Measurements from ENCODE around the gene KCNK6. TPM values are rescaled to one million over a fixed set of nuclear protein-coding genes. Genes with fewer than 3 reads are reported as not detected.
A peak's percentile ranks its signal among the peaks of the same experiment; 100 is the strongest.
"Not testable (repeated sequence)": the region's sequence is repeated elsewhere in the genome, so short reads cannot be mapped to it uniquely, and the experiment has no call there.

Gene KCNK6
- polyA plus RNA-seq, 1 donor from 2014 or later = 3.6 TPM

GRCh38 chr19:38326591-38326990 lies 6.9 kb downstream of the KCNK6 start:
- H3K36me3 Mint-ChIP-seq = peaks cover 9% of the 10 kb centered on the region
- no peaks in the 10 kb centered on the region for H3K27me3 Mint-ChIP-seq
- H3K27ac Mint-ChIP-seq = no peak overlapping the region
- peaks cover 0 to 2% (median 1%) of the 10 kb centered on the region in 3 donors for H3K4me1 Mint-ChIP-seq
- no peak overlapping the region for H3K4me3 Mint-ChIP-seq
- H3K9me3 Mint-ChIP-seq = no peaks in the 10 kb centered on the region

DNA sequence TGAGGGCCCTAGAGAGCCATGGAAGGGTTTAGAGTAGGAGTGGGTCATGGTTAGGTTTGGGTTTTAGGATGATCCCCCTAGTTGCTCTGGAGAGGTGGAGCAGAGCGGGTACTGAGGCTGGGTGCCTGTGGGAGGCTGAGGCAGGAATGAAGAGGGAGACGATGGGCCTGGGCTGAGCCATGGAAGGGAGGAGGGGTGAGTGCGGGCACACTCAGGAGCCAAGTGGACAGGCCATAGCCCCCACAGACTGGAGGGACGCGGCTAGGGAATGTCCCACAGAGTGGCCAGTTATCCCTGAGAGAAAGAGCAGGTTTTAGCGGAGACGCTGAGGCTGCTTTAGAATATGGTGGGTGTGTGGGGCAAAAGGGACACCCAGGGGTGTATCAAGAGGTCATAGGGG lies 10.0 kb downstream of the KCNK6 start:
- H3K4me1 Mint-ChIP-seq = no peaks in the 10 kb centered on the region
- no peaks in the 10 kb centered on the region for H3K27me3 Mint-ChIP-seq
- no peak overlapping the region for H3K4me3 Mint-ChIP-seq
- peaks cover 9% of the 10 kb centered on the region for H3K36me3 Mint-ChIP-seq
- no peaks in the 10 kb centered on the region for H3K9me3 Mint-ChIP-seq
- H3K27ac Mint-ChIP-seq = peak overlapping the region in 1 of 3 donors; percentile 18

DNA sequence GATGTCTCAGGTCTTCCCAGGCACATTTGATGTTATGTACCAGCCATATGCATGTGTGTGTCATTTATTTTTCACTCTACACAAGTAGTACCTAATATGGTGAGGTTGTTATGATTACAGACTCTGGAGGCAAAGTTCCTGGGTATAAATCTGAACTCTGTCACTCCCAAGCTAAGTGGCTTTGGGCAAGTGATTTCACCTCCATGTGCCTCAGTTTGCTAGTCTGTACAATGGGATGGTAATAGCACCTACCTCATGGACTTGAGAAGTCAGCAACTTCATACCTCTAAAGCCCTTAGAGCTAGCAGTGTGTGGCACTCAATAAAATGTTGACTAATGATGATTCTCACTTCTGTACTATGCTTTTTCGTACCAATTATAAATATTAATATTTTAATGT lies 12.1 kb downstream of the KCNK6 start:
- H3K27me3 Mint-ChIP-seq = no peaks in the 10 kb centered on the region
- peaks cover 9% of the 10 kb centered on the region for H3K36me3 Mint-ChIP-seq
- no peaks in the 10 kb centered on the region for H3K4me1 Mint-ChIP-seq
- H3K9me3 Mint-ChIP-seq = no peaks in the 10 kb centered on the region
- no peak overlapping the region for H3K27ac Mint-ChIP-seq
- no peak overlapping the region for H3K4me3 Mint-ChIP-seq

DNA sequence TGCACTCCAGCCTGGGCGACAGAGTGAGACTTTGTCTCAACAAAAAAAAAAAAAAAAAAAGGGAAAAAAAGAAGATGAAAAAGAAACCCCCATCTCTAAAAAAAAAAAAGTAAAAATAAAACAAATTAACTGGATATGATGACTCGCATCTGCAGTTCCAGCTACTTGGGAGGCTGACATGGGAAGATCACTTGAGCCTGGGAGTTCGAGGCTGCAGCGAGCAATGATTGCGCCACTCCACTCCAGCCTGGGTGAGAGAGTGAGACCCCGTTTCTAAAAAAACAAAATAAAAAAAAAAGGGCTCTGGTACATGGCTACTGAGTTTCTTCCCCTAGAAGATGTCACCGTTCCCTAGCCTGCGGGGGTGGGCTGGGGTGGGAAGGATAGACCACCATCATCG lies 13.6 kb downstream of the KCNK6 start:
- peaks cover 0 to 6% (median 5%) of the 10 kb centered on the region in 3 donors for H3K4me1 Mint-ChIP-seq
- no peaks in the 10 kb centered on the region for H3K27me3 Mint-ChIP-seq
- no peak overlapping the region for H3K27ac Mint-ChIP-seq
- peaks cover 3% of the 10 kb centered on the region for H3K36me3 Mint-ChIP-seq
- no peak overlapping the region for H3K4me3 Mint-ChIP-seq
- H3K9me3 Mint-ChIP-seq = no peaks in the 10 kb centered on the region

GRCh38 chr19:38335949-38336637 lies 16.4 kb downstream of the KCNK6 start:
- H3K9me3 Mint-ChIP-seq = no peaks in the 10 kb centered on the region
- H3K27ac Mint-ChIP-seq = peak overlapping the region; percentile 87 to 99 (median 87)
- H3K4me3 Mint-ChIP-seq = peak overlapping the region; percentile 88 to 99 (median 96)
- no peaks in the 10 kb centered on the region for H3K27me3 Mint-ChIP-seq
- peaks cover 0 to 11% (median 8%) of the 10 kb centered on the region in 3 donors for H3K4me1 Mint-ChIP-seq
- H3K36me3 Mint-ChIP-seq = no peaks in the 10 kb centered on the region

GRCh38 chr19:38336638-38337359 lies 17.2 kb downstream of the KCNK6 start:
- Mint-ChIP-seq H3K27ac (peak overlapping the region; percentile 87 to 99 (median 87)), H3K9me3 (no peaks in the 10 kb centered on the region), H3K4me3 (peak overlapping the region; percentile 88 to 99 (median 96)), H3K4me1 (peaks cover 0 to 11% (median 8%) of the 10 kb centered on the region in 3 donors), H3K27me3 (no peaks in the 10 kb centered on the region), H3K36me3 (no peaks in the 10 kb centered on the region)

GRCh38 chr19:38337360-38337653 lies 17.7 kb downstream of the KCNK6 start:
- no peaks in the 10 kb centered on the region for H3K27me3 Mint-ChIP-seq
- peak overlapping the region; percentile 88 to 99 (median 96) for H3K4me3 Mint-ChIP-seq
- H3K4me1 Mint-ChIP-seq = peaks cover 0 to 11% (median 8%) of the 10 kb centered on the region in 3 donors
- H3K27ac Mint-ChIP-seq = peak overlapping the region; percentile 87 to 99 (median 87)
- no peaks in the 10 kb centered on the region for H3K36me3 Mint-ChIP-seq
- H3K9me3 Mint-ChIP-seq = no peaks in the 10 kb centered on the region

DNA sequence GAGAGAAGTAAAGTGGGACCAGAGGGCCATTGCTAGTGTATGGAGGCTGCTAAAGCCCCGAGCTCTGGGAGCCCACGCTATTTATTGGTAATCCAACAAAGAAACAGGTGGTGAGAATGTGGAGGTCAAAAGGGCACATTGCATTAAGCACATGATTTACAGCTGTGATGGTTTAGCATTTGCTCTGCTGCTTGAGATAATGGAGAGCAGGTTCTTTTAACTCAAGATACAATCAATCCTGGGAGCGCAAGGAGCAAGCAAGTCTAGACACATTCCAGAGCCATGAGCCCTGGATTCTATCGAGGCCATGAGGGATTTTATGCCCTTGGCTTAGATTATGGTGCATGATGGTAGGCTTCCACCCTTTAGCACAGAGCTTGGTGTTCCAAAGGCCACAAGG lies 19.4 kb downstream of the KCNK6 start:
- Mint-ChIP-seq H3K4me1 (peaks cover 0 to 11% (median 8%) of the 10 kb centered on the region in 3 donors), H3K27ac (peak overlapping the region in 1 of 3 donors; percentile 49), H3K4me3 (peak overlapping the region in 1 of 4 donors; percentile 31)
- H3K36me3 Mint-ChIP-seq, H3K27me3 Mint-ChIP-seq, H3K9me3 Mint-ChIP-seq: not testable (repeated sequence)

DNA sequence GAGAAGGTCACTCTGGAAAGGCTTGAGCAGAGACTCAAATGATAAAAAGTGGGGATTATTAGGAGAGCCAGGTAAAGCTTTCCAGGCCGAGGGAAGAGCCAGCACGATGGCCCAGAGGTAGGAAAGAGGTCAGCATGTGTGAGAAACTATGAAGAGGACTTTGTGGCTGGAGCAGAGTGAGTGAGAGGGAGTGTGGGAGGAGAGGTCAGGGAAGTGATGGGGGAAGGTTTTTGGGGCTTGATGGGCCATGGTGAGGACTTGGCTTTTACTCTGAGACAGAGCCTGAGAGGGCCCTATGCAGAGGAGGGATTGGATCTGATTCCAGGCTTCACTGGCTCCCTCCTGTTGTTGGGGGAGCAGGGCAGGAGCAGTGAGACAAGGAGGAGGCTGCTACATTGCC lies 21.3 kb downstream of the KCNK6 start:
- peaks cover 0 to 11% (median 8%) of the 10 kb centered on the region in 3 donors for H3K4me1 Mint-ChIP-seq
- no peak overlapping the region for H3K4me3 Mint-ChIP-seq
- H3K27me3 Mint-ChIP-seq = no peaks in the 10 kb centered on the region
- no peaks in the 10 kb centered on the region for H3K9me3 Mint-ChIP-seq
- H3K36me3 Mint-ChIP-seq = peaks cover 3% of the 10 kb centered on the region
- H3K27ac Mint-ChIP-seq = no peak overlapping the region

DNA sequence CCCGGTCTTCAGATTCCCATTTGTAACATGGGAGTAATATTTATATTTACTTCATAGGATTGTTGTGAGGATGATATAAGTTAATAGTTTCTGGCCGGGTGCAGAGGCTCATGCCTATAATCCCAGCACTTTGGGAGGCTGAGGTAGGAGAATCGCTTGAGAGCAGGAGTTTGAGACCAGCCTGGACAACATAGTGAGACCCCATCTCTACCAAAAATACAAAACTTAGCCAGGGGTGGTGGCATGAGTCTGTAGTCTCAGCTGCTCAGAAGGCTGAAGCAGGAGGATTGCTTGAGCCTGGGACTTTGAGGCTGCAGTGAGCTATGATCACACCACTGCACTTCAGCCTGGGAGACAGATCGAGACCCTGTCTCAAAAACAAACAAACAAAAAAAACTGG lies 27.2 kb downstream of the KCNK6 start:
- no peaks in the 10 kb centered on the region for H3K4me1 Mint-ChIP-seq
- H3K36me3 Mint-ChIP-seq = peaks cover 5% of the 10 kb centered on the region
- H3K27ac Mint-ChIP-seq = no peak overlapping the region
- no peaks in the 10 kb centered on the region for H3K9me3 Mint-ChIP-seq
- no peak overlapping the region for H3K4me3 Mint-ChIP-seq
- H3K27me3 Mint-ChIP-seq = no peaks in the 10 kb centered on the region

GRCh38 chr19:38350883-38351282 lies 31.2 kb downstream of the KCNK6 start:
- no peak overlapping the region for H3K27ac Mint-ChIP-seq
- H3K4me3 Mint-ChIP-seq = no peak overlapping the region
- H3K27me3 Mint-ChIP-seq = no peaks in the 10 kb centered on the region
- H3K36me3 Mint-ChIP-seq = peaks cover 3% of the 10 kb centered on the region
- no peaks in the 10 kb centered on the region for H3K9me3 Mint-ChIP-seq
- H3K4me1 Mint-ChIP-seq = no peaks in the 10 kb centered on the region

DNA sequence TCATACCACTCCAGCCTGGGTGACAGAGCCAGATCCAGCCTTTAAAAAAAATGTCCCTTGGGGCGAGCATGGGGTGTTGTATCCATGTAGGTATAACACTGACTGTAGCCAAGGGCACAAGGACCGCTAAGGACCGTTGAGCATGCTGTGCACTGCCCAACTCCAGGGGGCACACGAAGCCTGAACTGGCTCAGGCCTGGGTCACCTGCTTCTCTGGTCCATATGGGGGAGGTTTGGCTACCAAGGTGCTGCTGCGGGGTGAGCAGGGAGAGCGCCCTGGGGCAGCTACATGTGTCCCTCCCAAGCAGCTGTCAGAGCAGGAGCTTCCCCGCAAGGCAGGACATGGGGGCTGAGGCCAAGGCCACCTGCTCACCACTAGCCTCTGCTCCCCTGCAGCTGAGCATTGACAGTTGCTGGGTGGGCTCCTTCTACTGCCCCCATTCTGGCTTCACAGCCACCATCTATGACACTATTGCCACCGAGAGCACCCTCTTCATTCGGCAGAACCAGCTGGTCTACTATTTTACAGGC lies 32.3 kb downstream of the KCNK6 start:
- H3K27ac Mint-ChIP-seq = no peak overlapping the region
- peaks cover 2% of the 10 kb centered on the region for H3K36me3 Mint-ChIP-seq
- no peaks in the 10 kb centered on the region for H3K27me3 Mint-ChIP-seq
- no peaks in the 10 kb centered on the region for H3K4me1 Mint-ChIP-seq
- no peak overlapping the region for H3K4me3 Mint-ChIP-seq
- H3K9me3 Mint-ChIP-seq = no peaks in the 10 kb centered on the region

DNA sequence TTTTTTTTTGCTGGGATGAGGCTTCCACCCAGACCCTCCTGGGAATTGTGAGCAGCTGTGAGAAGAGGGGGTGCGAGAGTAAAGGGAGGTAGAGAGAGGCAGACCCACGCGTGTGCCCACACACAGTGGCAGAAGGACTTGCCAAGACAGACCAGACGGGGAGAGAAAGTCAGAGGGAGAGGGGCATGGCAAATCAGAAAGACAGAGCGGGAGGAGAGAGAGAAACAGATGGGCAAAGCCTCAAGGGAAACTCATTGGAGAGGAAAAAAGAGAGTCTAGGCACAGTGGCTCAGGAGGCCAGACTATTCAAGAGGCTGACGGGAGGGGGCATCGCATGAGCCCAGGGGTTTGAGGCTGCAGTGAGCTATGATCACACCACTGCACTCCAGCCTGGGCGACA lies 33.0 kb downstream of the KCNK6 start:
- Mint-ChIP-seq H3K9me3 (no peaks in the 10 kb centered on the region), H3K4me1 (no peaks in the 10 kb centered on the region), H3K27ac (no peak overlapping the region), H3K4me3 (no peak overlapping the region), H3K27me3 (no peaks in the 10 kb centered on the region), H3K36me3 (peaks cover 2% of the 10 kb centered on the region)

DNA sequence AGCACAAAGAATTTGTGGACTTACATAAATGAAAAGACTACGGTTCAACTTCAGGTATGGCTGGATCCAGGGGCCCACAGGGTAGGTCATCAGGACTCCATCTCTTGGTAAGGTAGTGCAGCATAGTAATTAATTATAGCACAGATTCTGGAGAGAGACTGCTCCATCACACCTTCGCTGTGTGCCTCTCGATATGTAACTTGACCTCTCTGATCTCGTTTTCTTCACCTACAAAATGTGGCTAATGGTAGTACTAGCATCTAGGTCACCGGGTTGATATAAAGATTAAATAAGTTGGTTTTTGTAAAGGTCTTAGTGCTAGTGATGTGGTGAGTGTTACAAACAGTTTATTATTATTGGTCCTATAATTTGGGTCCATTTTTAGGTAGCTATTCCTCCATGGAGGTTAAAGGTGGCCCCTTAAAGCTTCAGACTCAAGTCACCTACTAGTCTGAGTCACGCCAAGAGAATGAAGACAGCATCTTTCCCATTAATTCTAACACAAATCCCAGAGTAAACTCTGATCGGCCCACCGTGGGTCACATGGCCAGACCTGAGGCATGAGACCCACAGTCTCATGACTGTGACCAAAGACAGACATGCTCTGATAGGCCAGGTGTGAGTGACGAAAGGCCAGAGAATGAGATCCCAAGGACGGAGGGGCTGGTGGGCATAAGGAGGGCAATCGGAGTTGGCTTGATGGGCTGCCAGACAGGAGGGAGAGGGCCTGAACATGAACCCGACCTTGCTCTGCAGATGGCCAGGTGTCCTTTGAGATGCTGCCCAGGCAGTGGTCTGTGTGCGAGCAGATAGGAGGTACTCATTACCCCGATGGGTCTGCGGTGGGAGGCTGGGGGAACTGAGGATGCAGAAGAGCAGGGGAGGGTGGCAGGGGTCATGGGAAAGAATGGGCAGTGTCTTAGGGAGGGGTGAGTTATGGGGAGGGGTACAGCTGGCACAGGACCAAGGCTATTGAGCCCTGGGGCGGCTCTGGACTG lies 36.4 kb downstream of the KCNK6 start:
- H3K36me3 Mint-ChIP-seq = no peaks in the 10 kb centered on the region
- peaks cover 3% of the 10 kb centered on the region for H3K27me3 Mint-ChIP-seq
- H3K9me3 Mint-ChIP-seq = no peaks in the 10 kb centered on the region
- H3K4me3 Mint-ChIP-seq = no peak overlapping the region
- H3K4me1 Mint-ChIP-seq = peaks cover 0 to 3% (median 1%) of the 10 kb centered on the region in 3 donors
- no peak overlapping the region for H3K27ac Mint-ChIP-seq

DNA sequence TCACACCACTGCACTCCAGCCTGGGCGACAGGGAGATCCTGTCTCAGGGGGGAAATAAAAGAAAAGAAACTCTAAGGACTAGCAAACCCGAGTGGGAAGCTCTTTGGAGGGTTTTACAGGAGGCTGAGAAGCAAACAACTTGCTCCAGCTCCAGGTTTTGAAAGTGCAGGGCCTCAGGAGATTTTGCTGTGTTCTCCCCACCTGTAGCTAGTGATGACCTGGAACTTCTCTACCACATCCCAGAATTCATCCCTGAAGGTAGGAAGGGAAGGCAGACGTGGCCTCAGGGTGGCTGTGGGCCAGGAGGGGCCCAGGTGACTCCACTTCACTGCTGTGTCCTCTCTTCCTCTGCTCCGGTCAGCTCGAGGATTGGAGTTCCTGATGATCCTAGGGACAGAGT lies 38.4 kb downstream of the KCNK6 start:
- Mint-ChIP-seq H3K9me3 (no peaks in the 10 kb centered on the region), H3K27ac (no peak overlapping the region), H3K4me1 (peaks cover 0 to 7% (median 4%) of the 10 kb centered on the region in 3 donors), H3K36me3 (no peaks in the 10 kb centered on the region), H3K27me3 (peaks cover 3% of the 10 kb centered on the region), H3K4me3 (no peak overlapping the region)
